Embryonic facial prominence (tissue), 1 donor: ENCODE data around the gene DDT.
"Not testable (repeated sequence)": the region's sequence is repeated elsewhere in the genome, so short reads cannot be mapped to it uniquely, and the experiment has no call there.

Source experiments
- DNase-seq: peaks from one replicate; pipeline ENCODE4 v3.0.0-alpha.2; 2016; ENCODE audit errors: extremely low spot score

Gene DDT

GRCh38 chr22:23989583-23990244 is 15.5 kb upstream of the DDT start:
- DNase-seq: not testable (repeated sequence)

- DNase-seq: not testable (repeated sequence)
These were observed 12.4 kb upstream of the DDT start for GRCh38 chr22:23986538-23987178.

- DNase-seq: not testable (repeated sequence)
These were observed 11.8 kb upstream of the DDT start for GRCh38 chr22:23986089-23986488.

GRCh38 chr22:23984430-23984829 is 10.2 kb upstream of the DDT start:
- DNase-seq: no peak

- DNase-seq: not testable (repeated sequence)
These were observed 6.3 kb upstream of the DDT start for GRCh38 chr22:23980567-23980966.

GRCh38 chr22:23979557-23980240 is 5.5 kb upstream of the DDT start, which contains the start of gene GSTT2:
GSTT2 (plus strand) TSS chr22:23980134.
- not testable (repeated sequence) for DNase-seq

GRCh38 chr22:23977304-23977703 is 3.1 kb upstream of the DDT start:
- DNase-seq: not testable (repeated sequence)

- DNase-seq: not testable (repeated sequence)
These were observed 653 bp upstream of the DDT start for GRCh38 chr22:23974836-23975352.

GRCh38 chr22:23971927-23972326 is 2.3 kb downstream of the DDT start:
- DNase-seq: not testable (repeated sequence)

GRCh38 chr22:23970816-23971486 is 3.3 kb downstream of the DDT start:
- peak; percentile 1 for DNase-seq

GRCh38 chr22:23970201-23970641 is 4.0 kb downstream of the DDT start:
- DNase-seq: no peak

GRCh38 chr22:23969071-23969470 is 5.2 kb downstream of the DDT start:
- DNase-seq: no peak

GRCh38 chr22:23966568-23966967 is 7.7 kb downstream of the DDT start, which contains the start of gene DDTL:
DDTL (plus strand) TSS chr22:23966888; CDS start chr22:23966915, 27 bp downstream.
- DNase-seq: not testable (repeated sequence)

- DNase-seq: not testable (repeated sequence)
These were observed 8.1 kb downstream of the DDT start for GRCh38 chr22:23966094-23966493.

- not testable (repeated sequence) for DNase-seq
These were observed 13.0 kb downstream of the DDT start, which contains the start of gene GSTT2B for GRCh38 chr22:23961084-23961771. GSTT2B (minus strand) TSS chr22:23961195; CDS start chr22:23961131, 64 bp downstream.

- not testable (repeated sequence) for DNase-seq
These were observed 17.8 kb downstream of the DDT start for GRCh38 chr22:23956301-23956900.

GRCh38 chr22:23955886-23956285 is 18.4 kb downstream of the DDT start:
- not testable (repeated sequence) for DNase-seq

- not testable (repeated sequence) for DNase-seq
These were observed 19.3 kb downstream of the DDT start for GRCh38 chr22:23954991-23955305.

- not testable (repeated sequence) for DNase-seq
These were observed 19.8 kb downstream of the DDT start for GRCh38 chr22:23954193-23954990.

- DNase-seq: not testable (repeated sequence)
These were observed 20.8 kb downstream of the DDT start for GRCh38 chr22:23953485-23953884.
